SK-N-SH treated with all-trans-retinoic acid at 6 μM for 48 hours (cell line): Measurements from ENCODE around the gene HRG.

Experiments used
- TSHZ2 ChIP-seq: fragments of 250-450 bp; sonication (Bioruptor Pico); IDR thresholded peaks from 2 replicates; pipeline ENCODE4 v1.5.0; 2020; ENCODE audit warnings: mild to moderate bottlenecking, moderate library complexity
- ZFP3 ChIP-seq: fragments of 250-450 bp; sonication (Bioruptor Pico); IDR thresholded peaks from 2 replicates; pipeline ENCODE4 v1.5.0; 2020; ENCODE audit warnings: mild to moderate bottlenecking, moderate library complexity
- ZNF70 ChIP-seq: fragments of 450-650 bp; formaldehyde crosslinking; IDR thresholded peaks from 2 replicates; pipeline ENCODE4 v1.5.0; 2020; ENCODE audit warnings: mild to moderate bottlenecking, moderate library complexity

GRCh38 chr3:186638259-186638658, 27.6 kb upstream of the HRG start:
- no peak for TF ChIP-seq ZNF70 (CRISPR knock-in tag)
- no peak for TF ChIP-seq ZFP3 (CRISPR knock-in tag)
- TF ChIP-seq TSHZ2 (CRISPR knock-in tag): no peak
